GM12865 (cell line): ENCODE measurements around the gene FOXO6.
A peak's percentile ranks its signal among the peaks of the same experiment; 100 is the strongest.

ENCODE experiments used
- DNase-seq: peaks from one replicate; pipeline ENCODE4 v3.0.0; 2010; ENCODE audit warnings: low read depth
- H3K4me3 ChIP-seq: 2 replicates; pipeline ENCODE4 v1.5.1; 2011; ENCODE audit warnings: mild to moderate bottlenecking, low read depth, low read length, control low read depth
- CTCF ChIP-seq: IDR thresholded peaks from 2 replicates; pipeline ENCODE4 v1.5.1; 2011; ENCODE audit warnings: low read length, control low read depth, low read depth, inconsistent platforms; ENCODE audit not compliant: insufficient read depth; ENCODE audit errors: missing control alignments

Gene FOXO6

GRCh38 chr1:41359211-41360073, 1.8 kb upstream of the FOXO6 start:
- H3K4me3 ChIP-seq = no peak overlapping the region
- TF ChIP-seq CTCF = no peak
- no peak for DNase-seq

GRCh38 chr1:41360074-41360785, 1.0 kb upstream of the FOXO6 start:
- no peak for TF ChIP-seq CTCF
- H3K4me3 ChIP-seq = no peak overlapping the region
- no peak for DNase-seq

- H3K4me3 ChIP-seq = peak overlapping the region; percentile 34; the same call in 1 of the 2 replicates
- TF ChIP-seq CTCF = no peak
- peak; percentile 32 for DNase-seq
These were observed 492 bp downstream of the FOXO6 start for GRCh38 chr1:41361495-41362356.

GRCh38 chr1:41362357-41362721, 1.1 kb downstream of the FOXO6 start:
- DNase-seq = no peak
- TF ChIP-seq CTCF = no peak
- H3K4me3 ChIP-seq = no peak overlapping the region

GRCh38 chr1:41362749-41363590, 1.7 kb downstream of the FOXO6 start:
- no peak for TF ChIP-seq CTCF
- no peak overlapping the region for H3K4me3 ChIP-seq
- no peak for DNase-seq
